Activated naive CD4-positive, alpha-beta T cell (primary cell): ENCODE measurements around the gene BCL7A.
"Not testable (repeated sequence)": the region's sequence is repeated elsewhere in the genome, so short reads cannot be mapped to it uniquely, and the experiment has no call there.

Experiments used
- DNase-seq, 4 experiments: peaks; one replicate each; lab custom pipeline; 2025; lab: John Stamatoyannopoulos, UW

Gene BCL7A

DNA sequence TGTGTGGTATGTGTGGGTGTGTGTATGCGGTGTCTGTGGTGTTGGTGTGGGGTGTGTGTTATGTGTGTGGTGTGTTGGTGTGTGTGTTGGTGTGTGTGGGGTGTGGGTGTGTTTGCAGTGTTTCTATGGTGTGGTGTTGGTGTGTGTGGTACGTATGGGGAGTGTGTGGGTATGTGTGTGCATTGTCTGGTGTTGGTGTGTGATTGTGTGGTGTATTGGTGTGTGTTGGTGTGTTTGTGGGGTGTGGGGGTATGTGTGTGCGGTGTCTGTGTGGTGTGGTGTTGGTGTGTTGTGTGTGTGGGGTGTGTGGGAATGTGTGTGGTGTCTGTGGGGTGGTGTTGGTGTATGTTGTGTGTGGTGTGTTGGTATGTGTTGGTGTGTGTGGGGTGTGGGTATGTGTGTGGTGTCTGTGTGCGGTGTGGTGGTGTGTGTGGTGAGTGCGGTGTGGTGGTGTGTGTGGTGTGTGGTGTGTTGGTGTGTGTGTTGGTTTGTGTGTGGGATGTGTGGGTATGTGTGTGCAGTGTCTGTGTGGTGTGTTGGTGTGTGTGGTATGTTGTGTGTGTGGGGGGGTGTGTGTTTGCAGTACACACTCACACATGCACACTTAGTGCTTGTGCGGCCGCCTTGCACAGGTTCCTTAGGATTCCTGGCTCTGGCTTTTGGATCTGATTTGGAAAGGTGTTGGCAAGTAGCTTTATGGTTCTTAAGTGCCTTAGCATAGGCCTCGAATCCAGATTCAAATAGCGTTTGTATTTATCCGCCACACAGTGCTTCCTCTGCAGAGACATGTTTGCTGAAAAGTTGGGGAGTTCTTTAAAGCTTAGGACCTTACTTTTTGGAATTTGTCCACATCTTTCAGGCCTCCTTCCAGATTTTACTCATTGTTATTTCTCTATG lies 73.3 kb downstream of the BCL7A start:
- no peak for DNase-seq

GRCh38 chr12:122096014-122096413 lies 74.3 kb downstream of the BCL7A start:
- no peak for DNase-seq

DNA sequence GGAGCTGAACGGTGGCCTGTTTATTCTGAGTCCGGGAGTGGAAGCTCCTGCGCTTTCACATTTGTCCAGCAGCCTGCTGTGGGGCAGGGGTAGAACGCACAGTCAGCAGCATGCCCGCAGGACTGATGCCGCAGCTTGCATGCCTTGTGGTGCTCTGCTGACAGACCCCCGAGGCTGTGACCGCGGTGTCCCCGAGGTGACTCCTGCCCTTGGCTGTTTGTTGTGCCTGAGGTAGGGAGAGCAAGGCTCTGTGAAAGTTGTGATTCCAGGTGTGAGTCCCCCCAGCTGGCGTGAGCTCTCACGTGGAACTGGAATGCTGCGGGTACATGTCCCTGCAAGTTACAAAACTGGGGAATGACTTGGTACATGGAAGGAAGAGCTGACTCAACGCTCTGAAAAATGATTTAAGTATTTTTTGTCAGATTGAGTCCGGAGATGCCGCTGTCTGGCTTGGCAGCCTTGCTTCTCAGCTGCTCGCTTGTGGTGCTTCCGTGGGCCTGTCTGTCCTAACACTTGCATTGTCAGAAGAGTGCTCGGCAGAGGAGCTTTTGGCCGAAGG lies 75.0 kb downstream of the BCL7A start:
- DNase-seq, result no peak

DNA sequence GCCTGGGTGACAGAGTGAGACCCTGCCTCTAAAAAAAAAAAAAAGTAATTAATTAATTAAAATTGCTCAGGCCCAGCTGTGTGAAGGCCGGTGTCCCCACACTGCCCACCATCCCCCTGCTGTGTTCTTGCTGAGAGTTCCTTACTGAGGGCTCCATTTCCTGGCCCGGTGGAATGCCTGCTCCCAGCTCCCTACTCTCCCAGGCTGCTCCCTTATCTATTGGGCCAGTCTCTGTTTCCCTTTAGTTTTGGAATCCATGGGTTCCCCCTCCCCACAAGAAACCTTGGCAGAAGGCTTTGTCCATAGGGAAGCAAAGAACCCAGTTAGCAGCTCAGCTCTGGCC lies 75.9 kb downstream of the BCL7A start:
- DNase-seq, result no peak

- DNase-seq, result no peak
These were observed 76.5 kb downstream of the BCL7A start for GRCh38 chr12:122097927-122098756.

DNA sequence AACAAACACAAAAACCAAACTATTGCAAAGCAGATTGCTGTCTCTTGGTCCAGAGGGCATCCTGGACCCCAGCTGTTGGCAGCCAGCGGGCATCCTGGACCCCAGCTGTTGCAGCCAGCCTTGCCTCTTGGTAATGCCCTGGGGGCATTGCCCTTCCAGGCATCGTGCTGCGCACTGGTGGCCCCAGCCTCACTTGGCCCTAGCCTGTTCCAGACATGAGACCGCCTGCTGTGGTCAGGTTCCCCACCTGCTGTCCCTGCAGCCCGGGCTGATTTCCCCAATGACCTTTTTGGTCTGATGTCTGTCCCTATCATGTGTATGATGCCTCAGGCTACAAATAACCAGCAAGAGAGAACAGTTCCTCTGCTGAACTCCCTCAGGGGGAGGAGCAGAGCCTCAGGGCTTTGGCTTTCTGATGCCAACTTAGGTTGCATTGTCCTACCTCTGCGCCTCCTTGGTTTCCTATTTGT lies 77.6 kb downstream of the BCL7A start:
- DNase-seq, result no peak

DNA sequence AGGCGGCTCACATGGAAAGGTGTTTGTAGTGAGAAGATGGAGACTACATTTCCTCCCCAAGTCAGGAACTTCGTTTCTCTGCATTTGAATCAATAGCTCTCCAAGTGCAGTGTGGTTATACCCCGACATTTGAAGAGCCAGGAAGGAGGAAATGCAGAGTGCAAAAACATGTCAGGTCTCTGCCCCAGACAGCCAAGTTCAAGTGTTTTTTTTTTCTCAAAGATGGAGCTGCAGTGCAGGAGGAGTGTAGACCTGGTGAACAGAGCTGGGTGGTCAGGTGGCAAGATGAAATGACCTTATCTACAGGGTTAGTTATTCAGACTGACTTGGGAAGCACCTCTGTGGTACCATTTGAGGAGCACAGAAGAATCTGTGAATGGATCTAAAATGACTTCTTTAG lies 78.2 kb downstream of the BCL7A start:
- no peak for DNase-seq

DNA sequence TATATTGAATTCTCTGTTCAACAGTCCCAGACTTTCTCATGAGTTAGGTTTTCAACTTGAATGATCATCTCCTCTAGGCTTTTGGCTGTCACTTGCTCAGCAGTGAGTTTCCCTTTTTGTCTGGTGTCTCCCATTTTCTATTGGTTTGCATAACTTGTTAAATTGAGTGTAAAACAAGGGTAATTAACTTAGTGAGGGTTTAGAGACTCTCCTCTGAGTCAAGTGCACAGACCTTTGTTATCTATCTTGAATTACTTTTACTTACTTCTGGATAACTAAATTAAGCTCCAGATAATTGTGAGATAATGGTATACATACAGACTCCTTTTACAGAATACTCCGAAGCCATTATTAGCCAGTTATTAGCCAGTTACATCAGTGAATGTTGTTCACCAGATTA lies 78.9 kb downstream of the BCL7A start:
- no peak for DNase-seq

GRCh38 chr12:122102331-122102730 lies 80.6 kb downstream of the BCL7A start:
- no peak for DNase-seq

DNA sequence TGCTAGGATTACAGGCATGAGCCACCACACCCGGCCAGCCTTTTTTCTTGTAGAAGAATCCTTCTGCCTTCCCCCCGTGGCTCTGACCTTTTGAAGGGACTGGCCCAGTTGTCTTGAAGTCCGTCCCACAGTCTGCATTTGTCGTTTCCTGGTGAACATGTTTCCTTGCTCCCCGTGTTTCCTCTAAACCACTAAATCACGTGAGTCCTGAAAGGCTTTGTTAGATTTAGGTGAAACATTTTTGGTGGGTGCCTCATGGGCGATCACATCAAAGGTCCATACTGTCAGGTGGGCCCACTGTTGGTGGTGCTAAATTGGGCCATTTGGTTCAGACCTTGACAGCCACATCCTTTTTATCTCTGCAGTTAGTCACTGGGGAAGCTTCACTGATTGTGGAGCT lies 83.2 kb downstream of the BCL7A start:
- no peak for DNase-seq

DNA sequence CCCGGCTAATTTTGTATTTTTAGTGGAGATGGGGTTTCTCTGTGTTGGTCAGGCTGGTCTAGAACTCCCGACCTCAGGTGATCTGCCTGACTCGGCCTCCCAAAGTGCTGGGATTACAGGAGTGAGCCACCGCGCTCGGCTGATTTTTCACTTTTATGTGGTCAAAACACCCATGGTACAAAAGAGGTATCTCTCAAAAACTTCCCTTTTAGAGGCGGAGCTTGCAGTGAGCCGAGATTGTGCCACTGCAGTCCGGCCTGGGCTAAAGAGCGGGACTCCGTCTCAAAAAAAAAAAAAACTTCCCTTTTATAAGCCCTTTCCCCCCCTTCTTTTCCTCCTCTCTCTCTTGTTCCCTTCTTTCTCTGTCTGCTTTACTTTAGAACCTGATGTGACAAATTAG lies 83.8 kb downstream of the BCL7A start:
- DNase-seq, result not testable (repeated sequence)

DNA sequence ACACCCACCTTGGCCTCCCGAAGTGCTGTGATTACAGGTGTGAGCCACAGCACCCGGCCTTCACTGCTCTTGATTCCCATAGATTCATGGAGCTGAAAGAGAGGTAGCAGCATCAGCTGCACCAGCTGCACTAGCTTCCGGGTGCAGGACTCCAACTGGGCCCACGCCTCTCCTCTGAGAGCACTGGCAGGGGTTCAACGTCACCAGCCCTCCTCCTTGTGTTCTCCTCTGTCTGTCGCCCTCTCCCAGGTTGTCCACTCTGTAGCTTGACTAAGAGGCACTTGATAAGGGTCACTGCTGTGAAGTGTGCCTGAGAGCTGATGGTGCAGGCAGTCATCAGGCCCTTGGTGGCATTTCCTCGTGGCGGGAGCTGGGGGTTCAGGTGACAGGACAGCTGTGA lies 85.2 kb downstream of the BCL7A start:
- DNase-seq, result no peak

- no peak for DNase-seq
These were observed 85.6 kb downstream of the BCL7A start for GRCh38 chr12:122107261-122107660.

- no peak for DNase-seq
These were observed 89.5 kb downstream of the BCL7A start for GRCh38 chr12:122111089-122111641.
